CD14-positive monocyte (primary cell): ENCODE data around the gene ABCA2. TPM values are rescaled to one million over a fixed set of nuclear protein-coding genes. Genes with fewer than 3 reads are reported as not detected.

Experiments
- DNase-seq, 3 donors: peaks; one replicate each; pipeline ENCODE4 v3.0.0-alpha.2; 2011 to 2022
- H2AFZ ChIP-seq: 2 replicates; pipeline ENCODE4 v1.6.0; 2012; ENCODE audit warnings: mild to moderate bottlenecking, low read depth, low read length, inconsistent platforms; ENCODE audit not compliant: insufficient read depth, poor library complexity, severe bottlenecking
- H3K27ac ChIP-seq, 2 donors: 1 replicate in 1 of 2; 2 replicates in 1 of 2; pipeline ENCODE4 v1.5.1; 2012 to 2013; ENCODE audit warnings: low read length in 2 of 2, control low read depth in 1 of 2, inconsistent platforms in 1 of 2, low read depth in 1 of 2, mild to moderate bottlenecking in 1 of 2
- H3K27me3 ChIP-seq, 2 donors: one replicate each; pipeline versions ENCODE4 v1.6.0 to v1.6.1; 2011 to 2013; ENCODE audit warnings: low read length in 2 of 2; ENCODE audit not compliant: control insufficient read depth in 2 of 2, insufficient read depth in 2 of 2
- H3K36me3 ChIP-seq, 2 donors: replicated peaks in 1 of 2; 1 replicate in 1 of 2; 2 replicates in 1 of 2; pipeline versions ENCODE4 v1.5.1 to v1.6.1; 2012 to 2013; ENCODE audit warnings: low read length in 2 of 2, control low read depth in 1 of 2, inconsistent platforms in 1 of 2, mild to moderate bottlenecking in 1 of 2; ENCODE audit not compliant: insufficient read depth in 2 of 2, control insufficient read depth in 1 of 2
- H3K4me1 ChIP-seq, 2 donors: 1 replicate in 1 of 2; 2 replicates in 1 of 2; pipeline versions ENCODE4 v1.5.1 to v1.6.1; 2012 to 2013; ENCODE audit warnings: low read length in 2 of 2, control low read depth in 1 of 2, inconsistent platforms in 1 of 2, mild to moderate bottlenecking in 1 of 2, moderate library complexity in 1 of 2; ENCODE audit not compliant: insufficient read depth in 2 of 2, control insufficient read depth in 1 of 2
- H3K4me2 ChIP-seq: replicated peaks from 2 replicates; pipeline ENCODE3; 2012; ENCODE audit warnings: low read length, moderate library complexity, mild to moderate bottlenecking; ENCODE audit not compliant: poor library complexity, severe bottlenecking; ENCODE audit errors: extremely low read depth
- H3K4me3 ChIP-seq, 3 experiments: fragments of 200-600 bp in 1 of 3; sonication (generic) in 1 of 3; replicated peaks in 1 of 3; 1 replicate in 2 of 3; 2 replicates in 1 of 3; pipeline ENCODE4 v1.5.1; 2011 to 2013; ENCODE audit warnings: low read length in 3 of 3, mild to moderate bottlenecking in 3 of 3, control low read depth in 2 of 3, low read depth in 2 of 3, inconsistent platforms in 1 of 3, moderate library complexity in 1 of 3
- H3K79me2 ChIP-seq: 2 replicates; pipeline ENCODE4 v1.6.0; 2012; ENCODE audit warnings: mild to moderate bottlenecking, control low read depth, inconsistent platforms, low read length, moderate library complexity; ENCODE audit not compliant: insufficient read depth
- H3K9ac ChIP-seq: 2 replicates; pipeline ENCODE4 v1.6.0; 2017; ENCODE audit warnings: low read length, mild to moderate bottlenecking; ENCODE audit not compliant: insufficient read depth, poor library complexity, severe bottlenecking
- H3K9me3 ChIP-seq, 2 donors: replicated peaks in 1 of 2; 1 replicate in 1 of 2; 2 replicates in 1 of 2; pipeline versions ENCODE4 v1.5.1 to v1.6.1; 2012 to 2013; ENCODE audit warnings: low read length in 2 of 2, control low read depth in 1 of 2; ENCODE audit not compliant: control insufficient read depth in 1 of 2, insufficient read depth in 1 of 2
- H4K20me1 ChIP-seq: 2 replicates; pipeline ENCODE4 v1.6.0; 2012; ENCODE audit warnings: mild to moderate bottlenecking, low read length, control low read depth, moderate library complexity; ENCODE audit not compliant: insufficient read depth
- H3K27ac Mint-ChIP-seq, 7 donors: one replicate each; pipeline ENCODE4 v1.8.0; 2020; ENCODE audit warnings: mild to moderate bottlenecking in 7 of 7, mixed read lengths in 7 of 7, moderate library complexity in 6 of 7, inconsistent platforms in 2 of 7
- H3K27me3 Mint-ChIP-seq, 3 donors: one replicate each; pipeline ENCODE4 v1.8.0; 2021 to 2022; ENCODE audit warnings: low read depth in 3 of 3, mild to moderate bottlenecking in 3 of 3, mixed read lengths in 3 of 3, moderate library complexity in 3 of 3, inconsistent platforms in 1 of 3
- H3K36me3 Mint-ChIP-seq, 2 donors: one replicate each; pipeline ENCODE4 v1.8.0; 2020; ENCODE audit warnings: mixed read lengths in 2 of 2, inconsistent platforms in 1 of 2, mild to moderate bottlenecking in 1 of 2
- H3K4me1 Mint-ChIP-seq: one replicate; pipeline ENCODE4 v1.8.0; 2020; ENCODE audit warnings: mild to moderate bottlenecking, mixed read lengths
- H3K4me3 Mint-ChIP-seq, 2 donors: one replicate each; pipeline ENCODE4 v1.8.0; 2020; ENCODE audit warnings: mild to moderate bottlenecking in 2 of 2, mixed read lengths in 2 of 2, moderate library complexity in 1 of 2
- H3K9me3 Mint-ChIP-seq, 7 donors: one replicate each; pipeline ENCODE4 v1.8.0; 2020 to 2022; ENCODE audit warnings: mixed read lengths in 7 of 7, mild to moderate bottlenecking in 6 of 7, moderate library complexity in 6 of 7, inconsistent platforms in 2 of 7
- WGBS: methylation state at CpG from one replicate; pipeline ENCODE4 v1.1.5; 2013; ENCODE audit warnings: missing lambda C conversion rate; ENCODE audit not compliant: insufficient coverage; 5-methylcytosine and 5-hydroxymethylcytosine counted together
- intact Hi-C, 2 donors: fragments of 100-400 bp; cut with micrococcal nuclease; formaldehyde crosslinking; loops; one replicate each; pipeline versions ENCODE4 v1.15.0 to v1.15.1; 2023
- polyA plus RNA-seq, 3 donors: library from polyadenylated mRNA; depleted of rRNA in 1 of 3; unstranded in 2 of 3; stranded (reverse) in 1 of 3; fragments of 300-500 nt in 2 of 3; fragments of >200 nt in 1 of 3; fragmentation: Illumina TruSeq in 2 of 3; gene quantifications; 1 replicate in 2 of 3; 2 replicates in 1 of 3; pipeline ENCODE4 v1.2.3, GENCODE V29; 2012 to 2021
- TF ChIP-seq, protein P1 (sequence below): fragments of 200-600 bp; IDR thresholded peaks from one replicate; pipeline ENCODE4 v1.8.0; 2022; ENCODE audit warnings: antibody characterized with exemption, mild to moderate bottlenecking

The ABCA2 gene
- polyA plus RNA-seq, 3 donors, result 0.18 to 30.7 (median 0.40) TPM

DNA sequence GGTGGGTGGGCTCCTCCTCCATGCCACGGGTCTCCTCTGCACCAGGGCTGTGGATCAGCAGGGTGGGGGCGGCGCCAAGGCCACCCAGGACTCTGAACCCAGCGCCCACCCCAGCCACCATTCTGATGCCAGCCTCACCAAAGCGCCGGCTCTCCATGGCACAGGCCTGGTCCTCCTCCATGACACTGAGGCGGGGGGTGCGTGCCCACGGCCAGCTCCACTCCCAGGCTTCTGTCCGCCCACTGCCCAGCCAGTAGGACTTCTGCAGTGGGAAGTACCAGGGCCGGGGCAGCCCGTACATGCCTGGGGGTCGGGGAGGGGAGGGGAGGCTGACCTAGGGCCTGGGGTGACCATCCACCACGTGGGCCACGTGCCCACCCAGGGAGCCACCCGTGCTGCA is 11.6 kb downstream of the ABCA2 start:
- H4K20me1 ChIP-seq, result no peaks in the 10 kb centered on the region
- no peak overlapping the region for H3K9ac ChIP-seq
- no peaks in the 10 kb centered on the region for H3K27me3 ChIP-seq
- H3K27ac Mint-ChIP-seq, result no peak overlapping the region
- peaks cover 0 to 3% of the 10 kb centered on the region in 2 donors for H3K36me3 ChIP-seq
- H3K9me3 ChIP-seq, result no peaks in the 10 kb centered on the region
- peaks cover 6 to 30% of the 10 kb centered on the region in 2 donors for H3K36me3 Mint-ChIP-seq
- no peaks in the 10 kb centered on the region for H3K79me2 ChIP-seq
- H3K9me3 Mint-ChIP-seq, result peaks cover 0 to 6% (median 0%) of the 10 kb centered on the region in 7 donors
- H3K4me1 Mint-ChIP-seq, result no peaks in the 10 kb centered on the region
- H3K4me3 ChIP-seq, result no peak overlapping the region
- H3K4me3 Mint-ChIP-seq, result no peak overlapping the region
- WGBS, result 98% methylated on average over 11 of the region's 16 CpGs
- intact Hi-C loops, result no loop called here
- H3K27ac ChIP-seq, result no peak overlapping the region
- no peaks in the 10 kb centered on the region for H3K4me1 ChIP-seq
- no peak overlapping the region for H2AFZ ChIP-seq
- no peak for DNase-seq
- TF ChIP-seq, protein P1, sequence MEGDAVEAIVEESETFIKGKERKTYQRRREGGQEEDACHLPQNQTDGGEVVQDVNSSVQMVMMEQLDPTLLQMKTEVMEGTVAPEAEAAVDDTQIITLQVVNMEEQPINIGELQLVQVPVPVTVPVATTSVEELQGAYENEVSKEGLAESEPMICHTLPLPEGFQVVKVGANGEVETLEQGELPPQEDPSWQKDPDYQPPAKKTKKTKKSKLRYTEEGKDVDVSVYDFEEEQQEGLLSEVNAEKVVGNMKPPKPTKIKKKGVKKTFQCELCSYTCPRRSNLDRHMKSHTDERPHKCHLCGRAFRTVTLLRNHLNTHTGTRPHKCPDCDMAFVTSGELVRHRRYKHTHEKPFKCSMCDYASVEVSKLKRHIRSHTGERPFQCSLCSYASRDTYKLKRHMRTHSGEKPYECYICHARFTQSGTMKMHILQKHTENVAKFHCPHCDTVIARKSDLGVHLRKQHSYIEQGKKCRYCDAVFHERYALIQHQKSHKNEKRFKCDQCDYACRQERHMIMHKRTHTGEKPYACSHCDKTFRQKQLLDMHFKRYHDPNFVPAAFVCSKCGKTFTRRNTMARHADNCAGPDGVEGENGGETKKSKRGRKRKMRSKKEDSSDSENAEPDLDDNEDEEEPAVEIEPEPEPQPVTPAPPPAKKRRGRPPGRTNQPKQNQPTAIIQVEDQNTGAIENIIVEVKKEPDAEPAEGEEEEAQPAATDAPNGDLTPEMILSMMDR, result no peak
- H3K27me3 Mint-ChIP-seq, result peaks cover 0 to 2% (median 2%) of the 10 kb centered on the region in 3 donors
- H3K4me2 ChIP-seq, result no peak overlapping the region

DNA sequence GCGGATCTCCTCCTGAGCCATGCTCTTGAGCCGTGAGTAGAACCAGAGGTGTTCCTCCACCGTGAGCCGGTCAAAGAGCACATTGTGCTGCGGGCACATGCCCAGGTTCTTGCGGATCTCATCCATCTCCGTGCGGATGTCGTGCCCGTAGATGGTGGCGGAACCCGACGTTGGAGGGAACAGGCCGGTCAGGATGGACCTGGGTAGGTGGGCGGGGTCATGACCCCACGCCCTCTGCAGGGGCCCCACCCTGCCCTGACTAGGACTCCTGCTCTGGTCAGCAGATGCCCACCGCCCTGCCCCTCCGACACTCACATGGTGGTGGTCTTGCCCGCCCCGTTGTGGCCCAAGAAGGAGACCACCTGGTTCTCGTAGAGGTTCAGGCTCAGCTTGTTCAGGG is 12.1 kb downstream of the ABCA2 start:
- peaks cover 9 to 32% of the 10 kb centered on the region in 2 donors for H3K36me3 Mint-ChIP-seq
- H2AFZ ChIP-seq, result no peak overlapping the region
- no peak overlapping the region for H3K9ac ChIP-seq
- intact Hi-C loops, result no loop called here
- H3K27ac ChIP-seq, result no peak overlapping the region
- peaks cover 0 to 3% of the 10 kb centered on the region in 2 donors for H3K36me3 ChIP-seq
- TF ChIP-seq, protein P1, result no peak
- H3K4me2 ChIP-seq, result no peak overlapping the region
- no peak overlapping the region for H3K4me3 Mint-ChIP-seq
- no peak overlapping the region for H3K4me3 ChIP-seq
- H3K4me1 ChIP-seq, result no peaks in the 10 kb centered on the region
- no peak overlapping the region for H3K27ac Mint-ChIP-seq
- H3K9me3 ChIP-seq, result no peaks in the 10 kb centered on the region
- no peaks in the 10 kb centered on the region for H3K79me2 ChIP-seq
- WGBS, result 97% methylated on average over 21 of the region's 21 CpGs
- no peaks in the 10 kb centered on the region for H3K27me3 ChIP-seq
- H3K27me3 Mint-ChIP-seq, result peaks cover 0 to 2% (median 2%) of the 10 kb centered on the region in 3 donors
- H3K4me1 Mint-ChIP-seq, result no peaks in the 10 kb centered on the region
- H3K9me3 Mint-ChIP-seq, result peaks cover 0 to 6% (median 0%) of the 10 kb centered on the region in 7 donors
- H4K20me1 ChIP-seq, result no peaks in the 10 kb centered on the region
- DNase-seq, result no peak
